DND-41 (cell line): ENCODE results near the gene KBTBD13.
"Not testable (repeated sequence)": the region's sequence is repeated elsewhere in the genome, so short reads cannot be mapped to it uniquely, and the experiment has no call there.

Source experiments
- EZH2 ChIP-seq: IDR thresholded peaks from 3 replicates; pipeline ENCODE4 v1.6.1; 2012; ENCODE audit warnings: borderline replicate concordance, low read depth, mild to moderate bottlenecking, moderate library complexity, low read length, inconsistent platforms; ENCODE audit not compliant: severe bottlenecking
- TF ChIP-seq, protein P1 (sequence below): IDR thresholded peaks from 2 replicates; pipeline ENCODE4 v1.5.1; 2012; ENCODE audit warnings: borderline replicate concordance, low read length, moderate library complexity, mild to moderate bottlenecking; ENCODE audit not compliant: poor library complexity, severe bottlenecking; ENCODE audit errors: extremely low read depth

DNA sequence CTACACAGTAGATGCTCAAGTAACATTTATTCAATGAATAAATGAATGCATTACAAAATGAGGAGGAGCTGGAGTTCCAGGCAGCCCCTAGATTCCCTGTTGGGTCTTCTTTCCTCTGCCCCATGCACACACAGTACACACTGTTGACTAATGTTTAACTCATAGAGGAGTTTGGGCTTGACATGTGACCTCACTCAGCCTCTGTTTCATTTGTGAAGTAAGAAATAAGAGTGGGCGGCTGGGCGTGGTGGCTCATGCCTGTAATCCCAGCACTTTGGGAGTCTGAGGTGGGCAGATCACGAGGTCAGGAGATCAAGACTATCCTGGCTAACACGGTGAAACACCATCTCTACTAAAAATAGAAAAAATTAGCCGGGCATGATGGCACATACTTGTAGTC is 32.3 kb upstream of the KBTBD13 start:
- TF ChIP-seq, protein P1, sequence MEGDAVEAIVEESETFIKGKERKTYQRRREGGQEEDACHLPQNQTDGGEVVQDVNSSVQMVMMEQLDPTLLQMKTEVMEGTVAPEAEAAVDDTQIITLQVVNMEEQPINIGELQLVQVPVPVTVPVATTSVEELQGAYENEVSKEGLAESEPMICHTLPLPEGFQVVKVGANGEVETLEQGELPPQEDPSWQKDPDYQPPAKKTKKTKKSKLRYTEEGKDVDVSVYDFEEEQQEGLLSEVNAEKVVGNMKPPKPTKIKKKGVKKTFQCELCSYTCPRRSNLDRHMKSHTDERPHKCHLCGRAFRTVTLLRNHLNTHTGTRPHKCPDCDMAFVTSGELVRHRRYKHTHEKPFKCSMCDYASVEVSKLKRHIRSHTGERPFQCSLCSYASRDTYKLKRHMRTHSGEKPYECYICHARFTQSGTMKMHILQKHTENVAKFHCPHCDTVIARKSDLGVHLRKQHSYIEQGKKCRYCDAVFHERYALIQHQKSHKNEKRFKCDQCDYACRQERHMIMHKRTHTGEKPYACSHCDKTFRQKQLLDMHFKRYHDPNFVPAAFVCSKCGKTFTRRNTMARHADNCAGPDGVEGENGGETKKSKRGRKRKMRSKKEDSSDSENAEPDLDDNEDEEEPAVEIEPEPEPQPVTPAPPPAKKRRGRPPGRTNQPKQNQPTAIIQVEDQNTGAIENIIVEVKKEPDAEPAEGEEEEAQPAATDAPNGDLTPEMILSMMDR: not testable (repeated sequence)
- TF ChIP-seq EZH2: not testable (repeated sequence)
